NCI-H1092 treated with DMSO at 0.1 percent for 48 hours (cell line): ENCODE data around the gene NAALADL2.

Source experiments
- DNase-seq: peaks from one replicate; lab custom pipeline; 2025; lab: John Stamatoyannopoulos, UW

Gene NAALADL2

GRCh38 chr3:175200391-175201095 is 341.4 kb downstream of the NAALADL2 start:
- no peak for DNase-seq

- no peak for DNase-seq
These were observed 348.2 kb downstream of the NAALADL2 start for GRCh38 chr3:175207361-175207760.

- no peak for DNase-seq
These were observed 349.2 kb downstream of the NAALADL2 start for GRCh38 chr3:175208326-175208725.

GRCh38 chr3:175211466-175211865 is 352.3 kb downstream of the NAALADL2 start:
- DNase-seq = no peak

- DNase-seq = no peak
These were observed 353.8 kb downstream of the NAALADL2 start for GRCh38 chr3:175212896-175213295.

- no peak for DNase-seq
These were observed 355.1 kb downstream of the NAALADL2 start for GRCh38 chr3:175214216-175214615.

GRCh38 chr3:175215833-175216232 is 356.7 kb downstream of the NAALADL2 start:
- DNase-seq = no peak

GRCh38 chr3:175222356-175222755 is 363.2 kb downstream of the NAALADL2 start:
- DNase-seq = no peak

- peak; percentile 77 for DNase-seq
These were observed 364.9 kb downstream of the NAALADL2 start for GRCh38 chr3:175224051-175224450.

- no peak for DNase-seq
These were observed 367.3 kb downstream of the NAALADL2 start for GRCh38 chr3:175226444-175226843.

GRCh38 chr3:175227126-175227525 is 368.0 kb downstream of the NAALADL2 start:
- no peak for DNase-seq

- no peak for DNase-seq
These were observed 375.1 kb downstream of the NAALADL2 start for GRCh38 chr3:175233957-175234940.

GRCh38 chr3:175238801-175239200 is 379.7 kb downstream of the NAALADL2 start:
- DNase-seq = peak; percentile 12

- no peak for DNase-seq
These were observed 381.8 kb downstream of the NAALADL2 start for GRCh38 chr3:175240921-175241320.

- no peak for DNase-seq
These were observed 383.1 kb downstream of the NAALADL2 start for GRCh38 chr3:175242243-175242642.

- DNase-seq = no peak
These were observed 387.1 kb downstream of the NAALADL2 start for GRCh38 chr3:175246234-175246633.

- no peak for DNase-seq
These were observed 387.6 kb downstream of the NAALADL2 start for GRCh38 chr3:175246766-175247165.

GRCh38 chr3:175247629-175248028 is 388.5 kb downstream of the NAALADL2 start:
- no peak for DNase-seq

GRCh38 chr3:175248832-175249231 is 389.7 kb downstream of the NAALADL2 start:
- DNase-seq = no peak

- no peak for DNase-seq
These were observed 396.6 kb downstream of the NAALADL2 start for GRCh38 chr3:175255698-175256097.

- DNase-seq = no peak
These were observed 398.0 kb downstream of the NAALADL2 start for GRCh38 chr3:175257123-175257522.

- DNase-seq = no peak
These were observed 399.6 kb downstream of the NAALADL2 start for GRCh38 chr3:175258763-175259162.
